ENCODE results near the gene IFT20. TPM values are rescaled to one million over a fixed set of nuclear protein-coding genes. Genes with fewer than 3 reads are reported as not detected.

The IFT20 gene
- total and polyA plus RNA-seq, 9 donors = 20.2 to 49.2 (median 31.7) TPM

DNA sequence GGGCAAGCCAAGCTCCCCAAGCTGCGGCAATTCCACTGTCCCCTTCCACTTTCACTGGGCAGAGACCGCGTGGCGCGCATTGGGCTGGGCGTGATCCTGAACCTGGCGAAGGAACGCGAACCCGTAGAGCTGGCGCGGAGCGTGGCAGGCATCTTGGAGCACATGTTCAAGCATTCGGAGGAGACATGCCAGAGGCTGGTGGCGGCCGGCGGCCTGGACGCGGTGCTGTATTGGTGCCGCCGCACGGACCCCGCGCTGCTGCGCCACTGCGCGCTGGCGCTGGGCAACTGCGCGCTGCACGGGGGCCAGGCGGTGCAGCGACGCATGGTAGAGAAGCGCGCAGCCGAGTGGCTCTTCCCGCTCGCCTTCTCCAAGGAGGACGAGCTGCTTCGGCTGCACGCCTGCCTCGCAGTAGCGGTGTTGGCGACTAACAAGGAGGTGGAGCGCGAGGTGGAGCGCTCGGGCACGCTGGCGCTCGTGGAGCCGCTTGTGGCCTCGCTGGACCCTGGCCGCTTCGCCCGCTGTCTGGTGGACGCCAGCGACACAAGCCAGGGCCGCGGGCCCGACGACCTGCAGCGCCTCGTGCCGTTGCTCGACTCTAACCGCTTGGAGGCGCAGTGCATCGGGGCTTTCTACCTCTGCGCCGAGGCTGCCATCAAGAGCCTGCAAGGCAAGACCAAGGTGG is 46.0 kb upstream of the IFT20 start:
- H3K27ac ChIP-seq = no peak overlapping the region
- WGBS, 3 donors = 60 to 69% (median 66%) methylated on average over 72 of the region's 72 CpGs
- no peaks in the 10 kb centered on the region for H3K9me3 ChIP-seq
- H3K36me3 ChIP-seq = no peaks in the 10 kb centered on the region
- DNase-seq = peak in 1 of 5 donors; percentile 28
- H3K4me3 ChIP-seq = no peak overlapping the region
- TF ChIP-seq POLR2A (IDR thresholded peaks at IDR 0.05) (no peak), EP300 (IDR thresholded peaks at IDR 0.05) (no peak)
- TF ChIP-seq, protein P1, sequence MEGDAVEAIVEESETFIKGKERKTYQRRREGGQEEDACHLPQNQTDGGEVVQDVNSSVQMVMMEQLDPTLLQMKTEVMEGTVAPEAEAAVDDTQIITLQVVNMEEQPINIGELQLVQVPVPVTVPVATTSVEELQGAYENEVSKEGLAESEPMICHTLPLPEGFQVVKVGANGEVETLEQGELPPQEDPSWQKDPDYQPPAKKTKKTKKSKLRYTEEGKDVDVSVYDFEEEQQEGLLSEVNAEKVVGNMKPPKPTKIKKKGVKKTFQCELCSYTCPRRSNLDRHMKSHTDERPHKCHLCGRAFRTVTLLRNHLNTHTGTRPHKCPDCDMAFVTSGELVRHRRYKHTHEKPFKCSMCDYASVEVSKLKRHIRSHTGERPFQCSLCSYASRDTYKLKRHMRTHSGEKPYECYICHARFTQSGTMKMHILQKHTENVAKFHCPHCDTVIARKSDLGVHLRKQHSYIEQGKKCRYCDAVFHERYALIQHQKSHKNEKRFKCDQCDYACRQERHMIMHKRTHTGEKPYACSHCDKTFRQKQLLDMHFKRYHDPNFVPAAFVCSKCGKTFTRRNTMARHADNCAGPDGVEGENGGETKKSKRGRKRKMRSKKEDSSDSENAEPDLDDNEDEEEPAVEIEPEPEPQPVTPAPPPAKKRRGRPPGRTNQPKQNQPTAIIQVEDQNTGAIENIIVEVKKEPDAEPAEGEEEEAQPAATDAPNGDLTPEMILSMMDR (IDR thresholded peaks at IDR 0.05) = no peak
- H3K4me1 ChIP-seq (ENCODE audit: insufficient read depth) = no peaks in the 10 kb centered on the region
- H3K27me3 ChIP-seq = no peaks in the 10 kb centered on the region
- intact Hi-C loops (cut with DNase I) = no loop called here

DNA sequence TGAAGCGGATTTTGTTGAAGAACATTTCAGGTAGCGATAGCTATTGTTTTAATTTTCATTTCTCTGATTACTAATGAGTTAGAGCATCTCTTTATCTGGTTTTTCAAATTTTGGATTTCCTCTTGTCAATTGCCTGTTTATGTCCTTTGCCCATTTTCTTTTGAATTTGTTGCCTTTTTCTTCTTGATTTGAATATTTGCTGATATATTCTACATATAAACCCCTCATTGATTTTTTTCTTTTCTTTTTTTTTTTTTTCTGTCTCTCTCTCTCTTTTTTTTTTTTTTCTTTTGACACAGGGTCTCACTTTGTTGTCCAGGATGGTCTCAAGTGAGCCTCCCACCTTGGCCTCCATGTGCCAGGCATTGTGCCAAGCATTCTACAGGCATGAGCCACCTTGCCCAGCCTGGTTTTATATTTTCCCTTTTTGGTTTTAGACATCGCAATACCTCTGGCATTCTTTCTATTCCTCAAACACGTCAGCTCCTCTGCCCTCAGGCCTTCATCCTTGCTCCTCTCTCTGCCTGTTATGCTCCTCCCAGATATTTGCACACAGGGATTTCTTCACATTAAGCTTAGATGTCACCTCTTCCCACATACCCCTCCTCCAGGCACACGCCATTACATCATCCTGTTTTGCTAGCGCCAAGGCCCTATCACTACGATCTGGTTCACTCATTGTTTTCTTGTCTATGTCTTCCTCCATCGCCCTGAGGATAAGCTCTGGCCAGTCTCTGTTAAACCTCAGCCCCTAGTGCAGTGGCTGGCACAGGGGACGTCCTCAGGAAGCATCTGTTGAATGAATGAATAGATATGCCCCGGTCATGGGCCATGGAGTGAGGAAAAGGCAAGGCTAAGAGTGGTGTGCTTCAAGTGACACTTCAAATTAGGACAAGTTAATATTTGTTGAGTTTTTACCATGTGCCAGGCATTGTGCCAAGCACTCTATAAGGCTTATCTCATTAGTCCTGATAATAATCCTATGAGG is 44.8 kb upstream of the IFT20 start:
- DNase-seq = peak in 1 of 5 donors; percentile 6
- intact Hi-C loops (cut with DNase I) = no loop called here
- H3K9me3 ChIP-seq = no peaks in the 10 kb centered on the region

DNA sequence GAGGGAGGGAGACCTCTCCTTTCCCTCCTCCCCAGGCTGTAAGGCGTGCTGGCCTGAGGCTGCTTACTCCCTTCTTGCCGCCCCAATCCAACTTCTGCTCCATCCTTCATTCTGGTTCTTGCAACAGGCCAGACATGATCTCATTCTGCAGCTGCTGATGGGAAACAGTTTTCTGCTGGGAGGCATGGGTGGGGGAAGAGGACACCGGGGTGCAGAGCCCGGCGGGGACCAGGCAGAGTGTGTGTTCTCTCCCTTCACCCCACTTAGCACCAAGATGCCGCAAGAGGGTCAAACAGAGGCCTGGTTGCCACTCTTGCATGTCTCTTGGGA is 37.6 kb upstream of the IFT20 start:
- no peaks in the 10 kb centered on the region for H3K27me3 ChIP-seq
- no peak overlapping the region for H3K4me3 ChIP-seq
- TF ChIP-seq POLR2A (IDR thresholded peaks at IDR 0.05) (no peak), EP300 (IDR thresholded peaks at IDR 0.05) (no peak)
- TF ChIP-seq, protein P1 (IDR thresholded peaks at IDR 0.05) = no peak
- no peaks in the 10 kb centered on the region for H3K9me3 ChIP-seq
- WGBS, 3 donors = 78 to 84% (median 79%) methylated on average over 6 of the region's 6 CpGs
- intact Hi-C loops (cut with DNase I) = loop anchor here in 1 of 4 donors (2.0 kb wide), 1 partner anchor 20 kb away; no protein-coding TSS in a partner anchor
- no peak overlapping the region for H3K27ac ChIP-seq
- no peaks in the 10 kb centered on the region for H3K36me3 ChIP-seq
- no peak for DNase-seq
- H3K4me1 ChIP-seq (ENCODE audit: insufficient read depth) = peaks cover 7% of the 10 kb centered on the region

More for the DNA sequence above, 44.8 kb upstream of the IFT20 start:
- Histone ChIP-seq H3K27me3 (no peaks in the 10 kb centered on the region), H3K36me3 (no peaks in the 10 kb centered on the region), H3K4me1 (ENCODE audit: insufficient read depth) (no peaks in the 10 kb centered on the region), H3K4me3 (no peak overlapping the region), H3K27ac (no peak overlapping the region)
- TF ChIP-seq, protein P1 (IDR thresholded peaks at IDR 0.05) = no peak
- TF ChIP-seq EP300 (IDR thresholded peaks at IDR 0.05) (no peak), POLR2A (IDR thresholded peaks at IDR 0.05) (no peak)
- whole genome bisulfite sequencing, 3 donors = 85 to 89% (median 88%) methylated on average over 10 of the region's 10 CpGs

DNA sequence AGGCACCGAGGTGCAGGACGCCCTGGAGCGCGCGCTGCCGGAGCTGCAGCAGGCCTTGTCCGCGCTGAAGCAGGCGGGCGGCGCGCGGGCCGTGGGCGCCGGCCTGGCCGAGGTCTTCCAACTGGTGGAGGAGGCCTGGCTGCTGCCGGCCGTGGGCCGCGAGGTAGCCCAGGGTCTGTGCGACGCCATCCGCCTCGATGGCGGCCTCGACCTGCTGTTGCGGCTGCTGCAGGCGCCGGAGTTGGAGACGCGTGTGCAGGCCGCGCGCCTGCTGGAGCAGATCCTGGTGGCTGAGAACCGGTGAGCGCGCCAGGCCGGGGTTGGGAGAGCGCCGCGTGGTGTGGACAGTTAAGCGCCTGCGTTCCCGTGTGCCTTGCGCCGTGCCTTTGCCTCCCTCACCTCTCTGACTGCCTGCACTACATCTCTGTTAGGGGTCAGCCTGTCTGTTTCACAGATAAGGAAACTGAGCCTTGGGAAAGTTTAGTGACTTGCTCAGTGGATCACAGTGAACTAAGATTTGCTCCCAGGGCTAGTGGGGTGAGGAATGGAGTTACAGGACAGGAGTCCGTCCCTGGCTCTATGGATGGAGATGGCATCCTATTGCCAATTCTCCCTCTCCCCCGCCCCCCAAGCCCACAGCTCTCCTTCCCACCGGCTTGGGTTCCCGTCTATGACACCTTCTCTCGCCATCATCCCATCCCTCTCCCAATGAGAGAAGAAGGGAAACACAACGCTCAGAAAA is 37.1 kb upstream of the IFT20 start:
- H3K36me3 ChIP-seq = no peaks in the 10 kb centered on the region
- peak in 2 of 5 donors; percentile 48 to 58 for DNase-seq
- no peaks in the 10 kb centered on the region for H3K27me3 ChIP-seq
- H3K9me3 ChIP-seq = no peaks in the 10 kb centered on the region
- 6 to 8% (median 6%) methylated on average over 39 to 53 of the region's 53 CpGs for WGBS, 3 donors
- TF ChIP-seq EP300 (IDR thresholded peaks at IDR 0.05) = no peak
- TF ChIP-seq, protein P1 (IDR thresholded peaks at IDR 0.05) = no peak
- TF ChIP-seq POLR2A (IDR thresholded peaks at IDR 0.05) = no peak
- peak overlapping the region in 1 of 2 donors; percentile 69 for H3K27ac ChIP-seq
- H3K4me3 ChIP-seq = peak overlapping the region; percentile 58
- intact Hi-C loops (cut with DNase I) = loop anchor here in 1 of 4 donors (2.0 kb wide), 1 partner anchor 20 kb away; no protein-coding TSS in a partner anchor
- peaks cover 7% of the 10 kb centered on the region for H3K4me1 ChIP-seq (ENCODE audit: insufficient read depth)
